GM20000 (cell line): ENCODE data around the gene TP53I11.

ENCODE experiments used
- DNase-seq: peaks from one replicate; pipeline ENCODE4 v3.0.0; 2012; ENCODE audit warnings: low spot score
- TF ChIP-seq, protein P1 (sequence below): IDR thresholded peaks from 2 replicates; pipeline ENCODE4 v1.5.1; 2012; ENCODE audit warnings: mild to moderate bottlenecking, control low read depth; ENCODE audit errors: extremely low read depth, missing control alignments

Gene TP53I11

GRCh38 chr11:44950625-44951476 lies at the start of gene TP53I11:
TSS of gene TP53I11 (minus strand) at chr11:44950883. CDS start at chr11:44938335, 12,548 bp downstream.
- TF ChIP-seq, protein P1, sequence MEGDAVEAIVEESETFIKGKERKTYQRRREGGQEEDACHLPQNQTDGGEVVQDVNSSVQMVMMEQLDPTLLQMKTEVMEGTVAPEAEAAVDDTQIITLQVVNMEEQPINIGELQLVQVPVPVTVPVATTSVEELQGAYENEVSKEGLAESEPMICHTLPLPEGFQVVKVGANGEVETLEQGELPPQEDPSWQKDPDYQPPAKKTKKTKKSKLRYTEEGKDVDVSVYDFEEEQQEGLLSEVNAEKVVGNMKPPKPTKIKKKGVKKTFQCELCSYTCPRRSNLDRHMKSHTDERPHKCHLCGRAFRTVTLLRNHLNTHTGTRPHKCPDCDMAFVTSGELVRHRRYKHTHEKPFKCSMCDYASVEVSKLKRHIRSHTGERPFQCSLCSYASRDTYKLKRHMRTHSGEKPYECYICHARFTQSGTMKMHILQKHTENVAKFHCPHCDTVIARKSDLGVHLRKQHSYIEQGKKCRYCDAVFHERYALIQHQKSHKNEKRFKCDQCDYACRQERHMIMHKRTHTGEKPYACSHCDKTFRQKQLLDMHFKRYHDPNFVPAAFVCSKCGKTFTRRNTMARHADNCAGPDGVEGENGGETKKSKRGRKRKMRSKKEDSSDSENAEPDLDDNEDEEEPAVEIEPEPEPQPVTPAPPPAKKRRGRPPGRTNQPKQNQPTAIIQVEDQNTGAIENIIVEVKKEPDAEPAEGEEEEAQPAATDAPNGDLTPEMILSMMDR, result peak; percentile 23
- peak; percentile 81 for DNase-seq

DNA sequence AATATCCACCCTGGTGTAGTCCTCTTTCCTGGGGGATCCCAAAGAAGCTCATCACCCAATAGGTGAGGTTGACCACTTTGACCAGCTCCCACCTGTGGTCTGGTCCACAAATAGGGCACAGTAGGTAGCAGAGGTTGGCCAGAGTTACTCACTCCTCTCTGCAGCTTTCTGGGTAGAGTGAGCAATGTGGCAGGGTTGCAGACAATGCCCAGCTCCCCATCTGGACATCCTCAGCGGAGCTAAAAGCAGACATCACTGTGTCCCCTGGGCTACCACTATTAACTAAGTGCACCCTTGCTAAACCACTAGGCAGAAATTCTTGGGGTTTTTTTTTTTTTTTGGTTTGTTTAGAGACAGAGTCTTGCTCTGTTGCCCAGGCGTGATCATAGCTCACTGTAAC lies 48.4 kb upstream of the TP53I11 start:
- TF ChIP-seq, protein P1, result no peak
- DNase-seq, result no peak

DNA sequence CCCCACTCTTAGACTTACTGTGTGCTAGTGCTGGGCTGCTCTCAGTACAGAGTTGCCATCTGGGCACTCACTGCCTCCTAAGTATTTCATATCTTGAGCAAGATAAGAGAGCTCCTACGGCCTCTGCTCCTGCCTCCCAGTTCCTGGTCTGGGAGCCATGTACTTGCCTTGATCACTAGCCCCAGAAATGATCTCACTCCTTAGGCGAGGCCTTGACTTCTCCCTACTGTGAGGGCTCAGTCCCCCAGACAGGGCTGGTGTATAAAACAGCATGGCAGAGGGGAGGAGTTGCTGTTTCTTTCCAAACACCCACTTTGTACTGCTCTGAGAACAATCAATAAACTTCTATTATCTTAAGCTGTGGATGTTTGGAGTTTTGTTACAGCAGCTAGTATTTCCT lies 47.4 kb upstream of the TP53I11 start:
- TF ChIP-seq, protein P1, result no peak
- no peak for DNase-seq

- TF ChIP-seq, protein P1, result no peak
- DNase-seq, result no peak
Observed at GRCh38 chr11:44997566-44997965, 46.9 kb upstream of the TP53I11 start.

DNA sequence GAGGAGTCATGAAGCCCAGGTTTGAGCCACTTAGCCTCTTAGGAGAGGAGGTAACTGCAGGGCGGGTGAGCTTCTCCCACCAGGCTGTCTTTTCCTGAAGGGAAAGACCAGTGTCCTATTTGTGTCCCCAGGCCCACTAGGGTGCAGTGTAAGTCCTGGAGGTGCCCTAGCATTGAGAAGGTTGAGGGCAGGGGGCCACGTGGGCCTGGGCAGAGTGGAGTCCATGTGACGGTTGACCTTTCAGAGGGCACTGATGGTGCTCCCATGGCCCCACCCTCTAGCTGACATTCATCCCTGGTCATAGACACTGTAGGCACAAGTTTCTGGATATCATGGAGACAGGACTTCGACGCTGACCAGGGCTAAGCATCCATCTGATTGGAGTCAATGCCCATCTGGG lies 44.1 kb upstream of the TP53I11 start:
- DNase-seq, result no peak

GRCh38 chr11:44993971-44994704 lies 43.5 kb upstream of the TP53I11 start:
- DNase-seq, result no peak
- TF ChIP-seq, protein P1, result no peak

More for the DNA sequence above, 44.1 kb upstream of the TP53I11 start:
- TF ChIP-seq, protein P1, result no peak

DNA sequence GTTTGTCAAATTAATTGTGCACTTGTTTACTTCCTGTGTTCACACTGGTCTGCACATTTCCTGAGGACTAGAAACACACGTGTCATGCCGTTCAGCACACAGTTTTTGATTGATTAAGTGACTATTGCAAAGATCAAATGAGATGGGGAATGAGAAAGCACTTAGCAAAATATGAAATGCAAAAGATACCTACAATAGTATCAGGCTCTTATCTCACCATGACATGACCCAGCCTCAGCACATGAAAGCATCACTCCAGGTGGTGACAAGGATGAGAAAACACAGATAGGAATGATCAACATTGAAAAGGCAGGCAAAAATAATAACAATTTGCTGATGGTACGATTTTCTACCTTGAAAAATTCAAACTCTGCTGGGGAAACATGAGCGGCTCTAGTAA lies 42.1 kb upstream of the TP53I11 start:
- TF ChIP-seq, protein P1, result no peak
- DNase-seq, result no peak
